Measurements from ENCODE around the gene BRD1. TPM values are rescaled to one million over a fixed set of nuclear protein-coding genes. Genes with fewer than 3 reads are reported as not detected.
A peak's percentile ranks its signal among the peaks of the same experiment; 100 is the strongest.

Gene BRD1
- polyA plus RNA-seq, 3 donors = 0.61 to 13.8 (median 0.86) TPM

GRCh38 chr22:49828599-49828965, 909 bp upstream of the BRD1 start:
- 96% methylated on average over 13 of the region's 14 CpGs for WGBS (ENCODE audit: insufficient coverage)

GRCh38 chr22:49827271-49827852, 311 bp downstream of the BRD1 start:
- Histone ChIP-seq H3K9me3 (replicated peaks in 1 of 2; ENCODE audit: control insufficient read depth in 1 of 2, insufficient read depth in 1 of 2, low read length in 2 of 2) (no peaks in the 10 kb centered on the region), H3K79me2 (ENCODE audit: insufficient read depth, low read length) (peaks cover 52% of the 10 kb centered on the region), H3K4me3 (replicated peaks in 1 of 3; ENCODE audit: low read depth in 2 of 3, low read length in 3 of 3) (peak overlapping the region; percentile 52 to 79 (median 78)), H3K36me3 (replicated peaks in 1 of 2; ENCODE audit: control insufficient read depth in 1 of 2, insufficient read depth in 2 of 2, low read length in 2 of 2) (peaks cover 25 to 27% of the 10 kb centered on the region in 2 donors), H4K20me1 (ENCODE audit: insufficient read depth, low read length) (peaks cover 45% of the 10 kb centered on the region), H3K27me3 (ENCODE audit: control insufficient read depth in 2 of 2, insufficient read depth in 2 of 2, low read length in 2 of 2) (no peaks in the 10 kb centered on the region), H3K9ac (ENCODE audit: insufficient read depth, low read length, poor library complexity, severe bottlenecking) (peak overlapping the region; percentile 83), H3K4me2 (replicated peaks; ENCODE audit: extremely low read depth, low read length, poor library complexity, severe bottlenecking) (peak overlapping the region; percentile 92), H3K4me1 (ENCODE audit: control insufficient read depth in 1 of 2, insufficient read depth in 2 of 2, low read length in 2 of 2) (peaks cover 40 to 49% of the 10 kb centered on the region in 2 donors), H2AFZ (ENCODE audit: insufficient read depth, low read depth, low read length, poor library complexity, severe bottlenecking) (no peak overlapping the region), H3K27ac (ENCODE audit: low read depth in 1 of 2, low read length in 2 of 2) (peak overlapping the region in 1 of 2 donors; percentile 76)
- Mint-ChIP-seq H3K4me1 (peaks cover 35% of the 10 kb centered on the region), H3K27ac (no peak overlapping the region), H3K4me3 (peak overlapping the region; percentile 30 to 86), H3K9me3 (peaks cover 0 to 4% (median 0%) of the 10 kb centered on the region in 7 donors), H3K27me3 (ENCODE audit: low read depth in 3 of 3) (no peaks in the 10 kb centered on the region), H3K36me3 (peaks cover 23 to 29% of the 10 kb centered on the region in 2 donors)
- under 1% methylated on average over 110 of the region's 110 CpGs for WGBS (ENCODE audit: insufficient coverage)
- TF ChIP-seq CTCF (IDR thresholded peaks at IDR 0.05) = no peak
- intact Hi-C loops (cut with micrococcal nuclease) = no loop called here
- DNase-seq = peak in 1 of 3 donors; percentile 26

More at GRCh38 chr22:49828599-49828965, 909 bp upstream of the BRD1 start:
- peaks cover 11 to 17% of the 10 kb centered on the region in 2 donors for H3K36me3 Mint-ChIP-seq
- Histone ChIP-seq H4K20me1 (ENCODE audit: insufficient read depth, low read length) (peaks cover 33% of the 10 kb centered on the region), H2AFZ (ENCODE audit: insufficient read depth, low read depth, low read length, poor library complexity, severe bottlenecking) (no peak overlapping the region), H3K4me1 (ENCODE audit: control insufficient read depth in 1 of 2, insufficient read depth in 2 of 2, low read length in 2 of 2) (peaks cover 40 to 49% of the 10 kb centered on the region in 2 donors), H3K4me2 (replicated peaks; ENCODE audit: extremely low read depth, low read length, poor library complexity, severe bottlenecking) (peak overlapping the region; percentile 70), H3K4me3 (replicated peaks in 1 of 3; ENCODE audit: low read depth in 2 of 3, low read length in 3 of 3) (no peak overlapping the region), H3K9me3 (replicated peaks in 1 of 2; ENCODE audit: control insufficient read depth in 1 of 2, insufficient read depth in 1 of 2, low read length in 2 of 2) (no peaks in the 10 kb centered on the region), H3K27ac (ENCODE audit: low read depth in 1 of 2, low read length in 2 of 2) (peak overlapping the region in 1 of 2 donors; percentile 88), H3K36me3 (replicated peaks in 1 of 2; ENCODE audit: control insufficient read depth in 1 of 2, insufficient read depth in 2 of 2, low read length in 2 of 2) (peaks cover 13 to 15% of the 10 kb centered on the region in 2 donors), H3K27me3 (ENCODE audit: control insufficient read depth in 2 of 2, insufficient read depth in 2 of 2, low read length in 2 of 2) (no peaks in the 10 kb centered on the region), H3K9ac (ENCODE audit: insufficient read depth, low read length, poor library complexity, severe bottlenecking) (peak overlapping the region; percentile 83), H3K79me2 (ENCODE audit: insufficient read depth, low read length) (peaks cover 40% of the 10 kb centered on the region)
- H3K4me3 Mint-ChIP-seq = peak overlapping the region in 1 of 2 donors; percentile 59
- H3K4me1 Mint-ChIP-seq = peaks cover 35% of the 10 kb centered on the region
- H3K27ac Mint-ChIP-seq = peak overlapping the region in 4 of 7 donors; percentile 25 to 68 (median 56)
- H3K27me3 Mint-ChIP-seq (ENCODE audit: low read depth in 3 of 3) = peaks cover 0 to 3% (median 0%) of the 10 kb centered on the region in 3 donors
- intact Hi-C loops (cut with micrococcal nuclease) = no loop called here
- no peak for DNase-seq
- TF ChIP-seq CTCF (IDR thresholded peaks at IDR 0.05) = no peak
- H3K9me3 Mint-ChIP-seq = peaks cover 0 to 4% (median 0%) of the 10 kb centered on the region in 7 donors

All from CD14-positive monocyte (primary cell).